HG03469 (cell line): ENCODE results near the gene SKI.
"Not testable (repeated sequence)": the region's sequence is repeated elsewhere in the genome, so short reads cannot be mapped to it uniquely, and the experiment has no call there.

ENCODE experiments used
- ATAC-seq: cut with Tn5 transposase; IDR thresholded peaks from one replicate; pipeline ENCODE4 v1.9.1; 2021; ENCODE audit warnings: mild to moderate bottlenecking, moderate library complexity, moderate number of reproducible peaks; ENCODE audit not compliant: unreplicated experiment

Gene SKI

DNA sequence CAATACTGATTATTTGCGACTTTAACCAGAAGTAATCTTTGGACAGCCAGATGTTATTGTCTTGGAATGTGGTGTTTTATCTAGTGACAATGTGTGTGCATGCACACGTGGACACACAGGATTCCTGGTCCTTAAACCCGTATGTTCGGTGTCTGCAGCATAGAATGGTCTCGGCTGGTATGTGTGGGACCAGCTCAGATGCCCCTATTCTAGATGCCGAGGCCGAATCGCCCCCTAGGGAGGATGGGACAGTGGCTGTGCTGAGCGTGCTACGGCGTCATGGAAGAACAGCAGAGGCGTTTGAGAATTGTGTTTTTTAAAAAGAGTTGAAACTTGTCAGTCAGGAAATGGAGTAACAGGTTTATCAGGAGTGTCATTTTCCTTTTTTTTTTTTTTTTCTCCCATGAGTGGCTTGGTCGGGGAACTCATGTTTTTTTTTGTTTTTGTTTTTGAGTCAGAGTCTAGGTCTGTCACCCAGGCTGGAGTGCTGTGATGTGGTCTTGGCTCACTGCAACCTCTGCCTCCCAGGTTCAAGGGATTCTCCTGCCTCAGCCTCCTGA is 30.1 kb downstream of the SKI start:
- no peak for ATAC-seq

DNA sequence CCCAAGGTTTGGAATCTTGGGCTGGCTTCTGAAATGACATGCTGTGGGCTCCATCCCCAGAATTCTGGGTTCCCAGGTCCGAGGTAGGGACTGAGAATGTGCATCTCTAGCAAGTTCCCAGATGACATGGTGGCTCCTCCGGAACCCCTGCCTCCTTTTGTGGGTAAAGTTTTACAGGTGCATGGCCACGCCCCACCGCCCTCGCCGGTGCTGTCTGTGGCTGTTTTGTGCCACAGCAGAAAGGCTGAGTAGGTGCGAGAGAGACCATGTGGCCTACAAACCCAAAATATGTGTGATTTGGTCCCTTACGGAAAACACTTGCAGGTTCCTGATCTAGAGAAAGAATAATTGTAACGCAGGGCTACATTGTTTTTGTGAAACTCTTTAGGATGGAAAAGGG is 30.9 kb downstream of the SKI start:
- no peak for ATAC-seq

DNA sequence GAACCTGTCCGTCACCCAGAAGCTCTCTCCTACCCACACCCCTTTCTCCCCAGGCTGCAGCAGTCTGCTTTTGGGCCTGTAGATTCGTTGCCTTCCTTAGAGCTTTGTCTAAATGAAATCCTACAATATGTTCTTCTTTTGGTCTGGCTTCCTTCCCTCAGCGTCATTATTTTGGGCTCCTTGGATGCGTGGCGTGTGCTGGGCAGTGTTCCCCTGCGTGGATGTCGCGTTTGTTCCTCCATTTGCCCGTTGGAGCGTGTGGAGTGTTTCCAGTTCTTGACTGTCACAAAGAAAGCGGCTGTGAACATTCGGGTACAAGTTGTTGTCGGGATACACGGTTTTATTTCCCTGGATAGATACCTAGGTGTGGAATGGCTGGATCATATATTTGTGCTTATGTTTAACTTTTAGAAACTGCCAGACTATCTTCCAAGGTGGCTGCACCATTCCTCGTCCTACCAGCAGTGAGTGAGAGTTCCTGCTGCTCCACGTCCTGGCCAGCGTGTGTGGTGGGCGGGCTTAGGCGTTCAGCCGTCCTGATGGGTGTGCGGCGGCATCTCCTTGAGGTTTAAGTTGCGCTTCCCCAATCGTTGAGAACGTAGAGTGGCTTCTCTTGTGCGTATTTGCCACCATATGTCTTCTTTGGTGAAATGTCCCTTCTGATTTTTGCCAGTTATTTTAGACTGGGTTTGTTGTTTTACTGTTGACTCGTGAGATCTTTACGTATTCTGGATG is 31.7 kb downstream of the SKI start:
- no peak for ATAC-seq

DNA sequence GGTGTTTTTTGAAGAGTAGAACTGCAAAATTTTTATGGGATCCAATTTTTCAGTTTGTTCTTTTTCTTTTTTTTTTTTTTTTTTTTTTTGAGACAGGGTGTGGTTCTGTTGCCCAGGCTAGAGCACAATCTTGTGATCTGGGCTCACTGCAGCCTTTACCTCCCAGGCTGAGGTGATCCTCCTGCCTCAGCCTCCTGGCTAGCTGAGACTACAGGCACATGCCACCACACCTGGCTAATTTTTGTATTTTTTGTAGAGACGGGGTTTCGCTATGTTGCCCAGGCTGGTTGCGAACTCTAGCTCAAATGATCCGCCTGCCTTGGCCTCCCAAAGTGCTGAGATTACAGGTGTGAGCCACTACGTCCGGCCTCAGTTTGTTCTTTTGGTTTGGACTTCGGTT is 32.4 kb downstream of the SKI start:
- not testable (repeated sequence) for ATAC-seq

DNA sequence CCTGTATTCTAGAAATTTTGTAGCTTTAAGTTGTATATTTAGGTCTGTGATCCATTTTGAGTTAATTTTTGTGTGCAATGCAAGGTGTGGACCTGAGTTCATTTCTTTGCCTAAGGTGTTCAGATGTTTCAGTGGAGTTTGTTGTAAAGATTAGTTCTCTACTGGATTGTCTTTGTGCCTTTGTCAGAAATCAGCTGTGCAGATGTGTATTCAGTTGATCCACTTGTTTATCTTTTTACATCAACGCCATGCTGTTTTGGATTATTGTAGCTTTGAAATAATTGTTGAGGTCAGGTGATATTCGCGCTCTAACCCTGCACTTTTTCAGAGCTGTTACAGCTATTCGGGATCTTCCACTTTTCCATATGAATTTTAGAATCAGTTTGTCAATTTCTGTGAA is 32.8 kb downstream of the SKI start:
- ATAC-seq: no peak

DNA sequence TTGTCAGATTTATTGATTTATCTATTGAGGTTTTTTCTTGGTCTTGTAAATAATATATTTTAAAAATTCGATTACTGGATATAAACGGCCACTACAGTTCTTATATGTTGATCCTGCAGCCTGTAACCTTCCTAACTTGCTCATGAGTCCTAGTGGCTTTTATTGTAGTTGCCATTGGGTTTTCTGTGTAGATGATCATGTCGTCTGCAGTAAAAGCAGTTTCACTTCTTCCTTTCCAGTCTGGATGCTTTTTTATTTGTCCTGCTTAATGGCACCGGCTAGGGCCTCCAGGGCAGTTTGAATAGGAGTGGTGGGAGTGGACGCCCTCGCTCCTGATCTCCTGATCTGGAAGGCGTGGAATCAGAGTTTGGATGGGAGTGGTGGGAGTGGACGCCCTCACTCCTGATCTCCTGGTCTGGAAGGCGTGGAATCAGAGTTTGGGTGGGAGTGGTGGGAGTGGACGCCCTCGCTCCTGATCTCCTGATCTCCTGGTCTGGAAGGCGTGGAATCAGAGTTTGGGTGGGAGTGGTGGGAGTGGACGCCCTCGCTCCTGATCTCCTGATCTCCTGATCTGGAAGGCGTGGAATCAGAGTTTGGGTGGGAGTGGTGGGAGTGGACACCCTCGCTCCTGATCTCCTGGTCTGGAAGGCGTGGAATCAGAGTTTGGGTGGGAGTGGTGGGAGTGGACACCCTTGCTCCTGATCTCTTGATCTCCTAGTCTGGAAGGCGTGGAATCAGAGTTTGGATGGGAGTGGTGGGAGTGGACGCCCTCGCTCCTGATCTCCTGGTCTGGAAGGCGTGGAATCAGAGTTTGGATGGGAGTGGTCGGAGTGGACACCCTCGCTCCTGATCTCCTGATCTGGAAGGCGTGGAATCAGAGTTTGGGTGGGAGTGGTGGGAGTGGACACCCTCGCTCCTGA is 33.6 kb downstream of the SKI start:
- ATAC-seq: not testable (repeated sequence)

DNA sequence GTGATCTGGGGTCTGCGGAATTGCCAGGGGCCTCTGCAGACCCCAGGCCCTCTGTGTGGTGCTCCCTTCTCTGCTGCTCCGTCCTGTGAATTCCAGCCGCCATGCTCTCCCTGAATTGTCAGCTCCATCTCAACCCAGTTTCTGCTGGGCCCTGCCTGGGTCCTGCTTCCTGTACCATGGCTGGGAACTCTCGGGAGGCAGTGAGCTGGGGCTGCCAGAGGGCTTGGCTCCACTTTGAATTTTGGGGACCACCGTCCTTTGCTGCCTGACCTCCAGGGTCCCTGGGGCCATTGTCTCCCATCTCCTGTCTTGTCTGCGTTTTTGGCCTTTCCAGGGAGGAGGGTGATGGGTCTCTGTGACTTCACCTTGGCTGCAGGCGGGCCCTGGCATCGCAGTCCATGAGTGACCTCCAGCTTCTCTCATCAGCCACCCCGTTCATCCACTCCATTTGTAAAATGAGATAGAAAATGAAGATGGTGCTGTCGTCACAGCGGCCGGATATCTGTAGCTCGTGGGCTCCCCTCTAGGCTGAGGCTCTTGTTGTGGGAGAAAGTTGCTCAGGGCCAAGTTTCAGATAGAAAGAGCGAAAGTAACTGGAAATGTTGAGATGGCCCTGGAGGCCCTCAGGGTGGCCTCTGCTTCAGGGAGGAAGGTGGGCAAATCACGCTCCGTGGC is 38.3 kb downstream of the SKI start:
- no peak for ATAC-seq

DNA sequence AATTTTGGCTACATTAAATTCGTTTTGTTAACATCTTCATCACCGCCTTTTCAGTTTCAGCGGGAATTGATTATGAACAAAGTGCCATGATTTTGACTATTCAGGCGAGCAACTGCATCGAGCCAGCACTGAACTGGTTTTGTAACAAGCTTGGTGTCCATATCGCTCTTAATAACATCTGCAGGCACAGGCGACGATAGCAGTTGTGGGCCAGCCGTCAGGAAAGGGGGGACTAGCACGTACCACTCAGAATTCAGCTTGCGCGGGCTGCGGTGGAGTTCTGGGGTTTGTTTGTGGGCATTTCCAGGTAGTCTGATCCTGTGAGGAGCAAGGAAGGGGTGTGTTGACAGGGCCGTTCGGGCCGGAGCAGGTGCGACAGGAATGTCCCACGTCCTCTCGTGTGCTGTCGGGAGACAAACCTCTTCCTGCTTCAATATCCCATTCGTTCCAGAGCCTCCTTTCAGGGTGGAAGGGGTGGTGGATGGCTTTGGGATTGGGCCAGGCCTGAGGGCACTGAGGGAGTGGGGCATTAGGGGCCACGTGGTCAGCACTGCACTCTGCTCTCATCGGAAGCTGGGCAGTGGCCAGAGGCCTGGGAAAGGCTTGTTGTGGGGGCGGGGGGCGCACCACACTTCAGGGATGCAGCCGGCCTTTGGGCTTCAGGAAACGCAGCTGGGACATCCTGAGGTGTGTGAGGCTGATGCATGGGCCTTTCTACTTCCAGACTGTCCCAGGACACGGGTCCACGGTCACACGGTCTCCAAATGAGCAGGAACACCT is 39.1 kb downstream of the SKI start:
- no peak for ATAC-seq

DNA sequence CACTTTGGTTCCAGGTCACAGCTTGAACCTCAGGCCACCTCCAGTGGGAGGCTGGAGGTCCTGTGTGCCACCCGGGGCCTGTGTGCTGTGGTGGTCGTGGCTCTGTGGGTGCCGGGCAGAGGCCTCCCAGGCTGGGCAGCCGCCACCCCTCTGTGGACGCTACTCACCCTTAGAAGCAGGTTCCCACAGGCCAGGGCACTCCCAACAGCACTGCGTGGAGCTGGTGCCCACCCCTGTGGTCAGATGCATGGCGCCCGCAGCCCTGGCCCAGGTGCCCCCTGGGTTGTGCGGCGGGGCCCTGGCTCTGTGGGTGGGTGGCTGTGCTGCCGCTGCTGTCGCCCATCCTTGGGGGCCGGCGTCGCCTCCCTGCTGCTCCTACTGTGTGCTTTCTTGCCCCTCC is 39.7 kb downstream of the SKI start:
- ATAC-seq: no peak

DNA sequence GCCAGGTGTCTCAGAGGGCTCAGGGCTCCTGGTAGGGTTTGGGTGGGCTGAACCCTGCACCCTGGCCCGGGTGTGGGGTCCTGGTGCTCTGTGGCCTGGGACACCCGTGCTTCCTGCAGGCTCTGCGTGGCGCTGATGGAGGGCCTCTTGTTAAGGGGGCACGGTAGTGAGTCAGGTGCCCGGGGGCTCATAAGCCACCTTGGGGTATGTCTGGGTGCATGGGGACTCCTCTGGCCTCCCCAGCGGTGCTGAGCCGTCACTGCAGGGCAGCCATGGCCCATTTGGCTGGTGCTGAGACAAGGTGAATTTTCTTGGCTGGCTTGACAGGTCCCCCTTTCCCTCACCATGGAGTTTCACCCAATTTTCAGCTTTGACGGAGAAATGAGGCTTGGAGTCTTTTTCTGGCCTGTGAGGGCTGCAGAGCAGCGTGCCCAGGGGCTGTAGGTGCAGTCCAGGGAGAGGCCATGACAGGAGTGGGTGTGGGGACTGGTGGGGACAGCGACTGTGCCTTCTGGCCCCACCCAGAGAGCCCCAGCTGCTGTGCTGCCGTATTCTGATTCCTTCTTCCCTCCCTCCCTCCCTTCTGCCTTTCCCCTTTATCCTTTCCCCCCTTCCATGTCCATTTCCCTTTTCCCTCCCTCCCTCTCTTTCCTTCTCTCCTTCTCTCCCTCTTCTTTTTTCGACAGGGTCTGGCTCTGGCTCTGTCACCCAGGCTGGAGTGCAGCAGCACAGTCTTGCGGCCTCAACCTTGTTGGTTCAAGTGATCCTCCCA is 40.4 kb downstream of the SKI start:
- ATAC-seq: no peak

DNA sequence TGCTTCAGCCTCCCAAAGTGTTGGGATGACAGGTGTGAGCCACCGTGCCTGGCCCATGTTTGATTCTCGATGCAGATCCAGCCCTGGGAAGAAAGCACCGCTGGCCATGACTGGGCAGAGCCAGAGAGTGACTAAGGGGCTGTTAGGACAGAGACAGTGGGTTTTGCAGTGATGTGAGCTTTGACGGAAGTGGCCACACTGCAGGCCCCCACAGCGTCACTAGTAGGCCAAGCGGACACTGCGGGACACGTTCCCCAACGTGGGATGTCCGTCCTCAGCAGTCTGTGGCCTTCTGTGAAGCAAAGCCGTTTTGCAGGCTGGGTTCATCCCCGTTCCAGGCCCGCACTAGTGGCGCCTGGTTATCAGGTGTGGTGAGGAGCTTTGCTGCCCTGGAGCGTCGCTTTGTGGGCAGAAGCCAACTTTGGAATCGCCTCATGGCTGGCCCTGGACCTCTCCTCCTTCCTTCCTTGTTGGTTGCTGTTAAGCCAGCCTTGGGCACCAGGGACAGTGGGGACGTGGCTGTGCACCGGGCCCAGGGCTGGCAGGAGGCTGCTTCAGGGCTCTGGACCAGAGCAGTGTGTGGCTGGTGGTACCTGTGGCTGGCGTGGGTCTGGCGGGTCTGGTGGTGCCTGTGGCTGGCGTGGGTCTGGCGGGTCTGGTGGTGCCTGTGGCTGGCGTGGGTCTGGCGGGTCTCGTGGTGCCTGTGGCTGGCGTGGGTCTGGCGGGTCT is 41.2 kb downstream of the SKI start:
- no peak for ATAC-seq

DNA sequence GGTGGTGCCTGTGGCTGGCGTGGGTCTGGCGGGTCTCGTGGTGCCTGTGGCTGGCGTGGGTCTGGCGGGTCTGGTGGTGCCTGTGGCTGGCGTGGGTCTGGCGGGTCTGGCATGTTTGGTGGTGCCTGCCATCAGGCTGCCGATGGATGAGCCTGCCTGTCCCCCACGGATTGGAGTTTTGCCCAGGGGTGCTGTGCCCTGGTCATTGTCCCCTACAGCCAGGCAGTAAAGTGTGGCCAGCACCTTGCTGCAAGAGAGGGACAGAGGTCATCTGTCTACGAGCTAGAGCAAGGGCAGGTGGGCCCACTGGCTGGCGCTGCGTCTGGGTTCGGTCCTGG is 41.8 kb downstream of the SKI start:
- ATAC-seq: no peak

DNA sequence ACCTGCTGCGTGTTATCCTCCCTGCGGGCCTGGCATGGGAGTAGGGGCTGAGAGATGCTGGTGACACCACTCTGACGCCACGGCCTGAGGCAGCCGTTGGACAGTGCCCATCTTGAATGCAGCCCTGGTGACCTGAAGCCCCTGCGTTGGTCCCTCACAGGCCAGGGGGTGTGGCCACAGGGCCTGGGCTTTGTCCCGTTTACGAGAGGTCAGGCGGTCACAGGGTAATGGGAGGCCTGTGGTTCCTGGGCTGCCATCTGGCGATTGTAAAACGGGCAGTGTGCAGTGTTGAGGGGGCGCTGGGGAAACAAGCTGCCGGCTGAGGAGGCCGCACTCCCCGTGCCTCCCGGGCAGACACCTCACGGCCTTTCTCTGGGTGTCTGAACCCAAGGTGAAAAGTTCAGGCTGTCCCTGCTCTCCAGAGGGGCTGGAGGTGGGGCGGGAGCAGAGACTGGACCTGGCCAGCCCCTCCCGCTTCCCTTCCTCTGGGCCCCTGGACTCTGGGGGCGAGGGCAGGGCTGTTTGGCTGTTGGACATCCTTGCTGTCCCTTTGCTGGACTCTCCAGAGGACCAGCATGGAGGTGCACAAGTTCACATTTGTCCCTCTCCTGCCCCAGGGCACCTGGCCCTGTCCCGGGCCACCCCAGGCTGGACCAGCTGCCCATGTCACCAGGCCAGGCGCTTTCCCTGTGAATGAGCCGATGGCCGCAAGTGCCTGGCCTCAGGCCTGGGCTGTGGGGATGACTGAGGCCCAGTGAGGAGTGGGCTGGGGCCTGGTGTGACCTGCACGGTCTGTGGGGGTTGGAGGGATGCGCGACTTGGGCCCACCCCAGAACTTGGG is 42.4 kb downstream of the SKI start:
- no peak for ATAC-seq

DNA sequence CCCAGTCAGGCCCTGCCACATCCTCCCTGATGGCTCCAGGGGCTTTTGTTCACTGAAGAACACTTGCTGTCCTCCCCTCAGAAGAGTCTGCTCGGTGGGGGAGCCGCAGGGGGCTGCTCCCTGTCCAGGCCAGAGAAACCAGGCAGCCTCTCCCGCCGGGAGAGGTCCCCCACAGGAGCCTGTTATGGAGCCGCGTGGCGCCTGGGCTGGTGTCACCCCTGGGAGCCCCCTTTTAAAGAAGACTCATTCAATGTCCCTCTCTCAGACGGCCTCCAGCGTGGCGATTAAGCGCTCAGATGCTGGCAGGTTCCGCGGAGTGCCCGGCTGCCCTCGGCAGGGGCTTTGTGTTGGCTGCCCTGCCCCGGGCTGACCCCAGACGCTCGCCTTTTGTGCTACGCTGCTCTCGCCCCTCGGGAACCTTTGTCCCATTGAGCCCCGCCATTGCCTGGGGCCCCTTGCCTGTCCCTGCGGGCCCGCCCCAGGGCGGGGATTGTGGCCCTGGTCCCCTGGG is 43.1 kb downstream of the SKI start:
- no peak for ATAC-seq

DNA sequence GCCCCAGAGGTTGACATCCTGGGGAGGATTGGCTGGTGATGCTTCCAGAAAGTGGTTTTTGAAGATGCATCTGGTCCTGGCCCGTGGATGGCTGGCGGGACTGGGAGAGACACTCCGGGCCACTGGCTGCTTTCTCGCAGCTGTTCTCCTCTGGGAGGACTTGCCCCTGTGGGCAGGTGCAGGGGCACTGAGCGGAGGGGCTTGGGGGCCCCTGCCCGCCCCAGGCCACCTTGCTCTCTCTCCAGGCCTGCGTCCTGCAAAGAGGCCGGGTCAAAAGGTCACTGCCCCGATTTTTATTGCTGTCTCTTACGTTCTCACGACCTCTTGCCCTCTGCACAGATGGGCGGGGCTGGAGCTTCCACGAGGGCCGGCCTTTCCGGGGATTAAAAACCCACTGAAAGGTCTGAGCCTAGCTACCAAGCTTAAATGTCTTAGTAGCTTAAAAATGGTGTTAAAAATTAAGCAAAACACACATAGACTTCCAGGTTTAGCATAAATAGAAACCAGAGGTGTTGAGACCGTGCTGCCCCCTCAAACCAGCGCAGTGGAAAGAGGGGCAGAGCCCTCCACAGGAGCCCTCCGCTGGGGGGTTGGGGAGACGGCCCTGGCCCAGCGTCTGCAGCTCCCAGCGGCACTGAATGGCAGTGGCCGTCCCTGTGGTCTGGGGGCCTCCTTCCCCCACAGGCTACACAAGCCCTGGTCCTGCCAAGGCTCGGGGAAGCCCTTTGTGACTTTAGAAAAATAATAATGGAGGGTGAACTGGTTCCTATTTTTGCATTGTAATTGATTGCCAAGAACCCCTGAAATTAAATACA is 43.9 kb downstream of the SKI start:
- no peak for ATAC-seq

DNA sequence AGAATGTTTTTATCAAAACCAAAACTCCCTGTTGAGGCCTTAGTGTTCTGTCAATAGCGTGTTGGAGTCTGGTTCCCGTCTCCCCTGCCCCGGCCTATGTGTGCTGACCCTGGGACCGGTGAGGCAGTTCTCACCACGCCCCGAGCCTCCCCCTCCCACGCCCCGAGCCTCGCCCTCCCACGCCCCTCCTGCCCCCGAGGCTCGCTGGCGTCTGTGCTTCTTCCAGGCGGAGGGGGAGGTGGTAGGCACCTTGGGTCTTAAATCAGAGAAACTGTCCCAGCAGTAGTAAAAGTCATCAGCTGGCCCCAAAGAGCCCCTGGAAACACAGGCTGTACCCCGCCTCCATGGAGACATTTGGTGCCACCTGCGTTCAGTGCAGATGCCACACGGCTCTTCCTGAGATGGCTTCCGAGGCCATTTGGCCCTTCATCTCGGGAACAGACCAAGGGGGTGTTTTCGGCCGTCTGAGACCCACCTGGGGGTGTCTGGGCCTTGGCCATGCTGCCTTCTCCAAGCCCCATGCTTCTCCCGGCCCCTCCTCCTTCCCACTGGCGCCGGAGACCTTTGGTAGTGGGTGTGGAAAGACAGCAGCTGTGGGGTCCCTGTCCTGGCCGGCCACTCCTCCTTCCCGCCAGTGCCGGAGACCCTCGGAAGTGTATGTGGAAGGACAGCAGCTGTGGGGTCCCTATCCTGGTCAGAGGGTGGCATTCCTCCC is 44.7 kb downstream of the SKI start:
- no peak for ATAC-seq
